Myocyte (in vitro differentiated cells): Measurements from ENCODE around the gene KATNAL1. TPM values are rescaled to one million over a fixed set of nuclear protein-coding genes. Genes with fewer than 3 reads are reported as not detected.

Source experiments
- DNase-seq: peaks from one replicate; pipeline ENCODE4 v3.0.0-alpha.2; 2012; ENCODE audit warnings: low read depth
- total RNA-seq: library from RNA; depleted of rRNA; stranded (reverse); fragments of >200 nt; gene quantifications from 2 replicates; pipeline ENCODE4 v1.2.3, GENCODE V29; 2014

KATNAL1 gene
- total RNA-seq, 1 donor from 2014 or later: 18.1 TPM

GRCh38 chr13:30333616-30334015 is 26.3 kb upstream of the KATNAL1 start:
- no peak for DNase-seq

- no peak for DNase-seq
Observed at GRCh38 chr13:30332456-30333143, 25.2 kb upstream of the KATNAL1 start.

- DNase-seq: no peak
Observed at GRCh38 chr13:30331331-30331771, 24.0 kb upstream of the KATNAL1 start.

GRCh38 chr13:30329009-30329585 is 21.7 kb upstream of the KATNAL1 start:
- DNase-seq: no peak

GRCh38 chr13:30325668-30326067 is 18.3 kb upstream of the KATNAL1 start:
- no peak for DNase-seq

- DNase-seq: no peak
Observed at GRCh38 chr13:30323524-30323923, 16.2 kb upstream of the KATNAL1 start.

- DNase-seq: no peak
Observed at GRCh38 chr13:30322428-30322827, 15.1 kb upstream of the KATNAL1 start.

- DNase-seq: no peak
Observed at GRCh38 chr13:30321256-30321655, 13.9 kb upstream of the KATNAL1 start.

- DNase-seq: peak; percentile 32
Observed at GRCh38 chr13:30319655-30320054, 12.3 kb upstream of the KATNAL1 start.

GRCh38 chr13:30319130-30319529 is 11.8 kb upstream of the KATNAL1 start:
- DNase-seq: no peak

- no peak for DNase-seq
Observed at GRCh38 chr13:30318026-30318425, 10.7 kb upstream of the KATNAL1 start.

GRCh38 chr13:30314562-30314961 is 7.2 kb upstream of the KATNAL1 start:
- DNase-seq: no peak

- no peak for DNase-seq
Observed at GRCh38 chr13:30314069-30314468, 6.7 kb upstream of the KATNAL1 start.

GRCh38 chr13:30313311-30313710 is 6.0 kb upstream of the KATNAL1 start:
- peak; percentile 41 for DNase-seq

- DNase-seq: no peak
Observed at GRCh38 chr13:30312904-30313303, 5.6 kb upstream of the KATNAL1 start.

GRCh38 chr13:30308548-30308947 is 1.2 kb upstream of the KATNAL1 start:
- no peak for DNase-seq

GRCh38 chr13:30307971-30308290 is 580 bp upstream of the KATNAL1 start:
- DNase-seq: no peak

GRCh38 chr13:30306762-30307193 is 573 bp downstream of the KATNAL1 start:
- peak; percentile 95 for DNase-seq

- DNase-seq: no peak
Observed at GRCh38 chr13:30305456-30305970, 1.8 kb downstream of the KATNAL1 start.

GRCh38 chr13:30303269-30303668 is 4.1 kb downstream of the KATNAL1 start:
- no peak for DNase-seq

- DNase-seq: no peak
Observed at GRCh38 chr13:30301827-30302226, 5.5 kb downstream of the KATNAL1 start.

- DNase-seq: no peak
Observed at GRCh38 chr13:30300596-30300995, 6.8 kb downstream of the KATNAL1 start.

- no peak for DNase-seq
Observed at GRCh38 chr13:30299786-30300185, 7.6 kb downstream of the KATNAL1 start.
